Suppressor macrophage treated with lipopolysaccharide for 4 hours (primary cell): ENCODE data around the gene NDUFS5.
"Not testable (repeated sequence)": the region's sequence is repeated elsewhere in the genome, so short reads cannot be mapped to it uniquely, and the experiment has no call there.

Source experiments
- DNase-seq: peaks from one replicate; pipeline ENCODE4 v3.0.0-alpha.2; 2020

Gene NDUFS5

GRCh38 chr1:39026051-39026865 is at the start of gene NDUFS5:
Gene NDUFS5, plus strand, starts transcription at chr1:39026350. Its CDS starts 2,375 bp downstream, at chr1:39028725.
- peak; percentile 89 for DNase-seq

GRCh38 chr1:38977399-38978244 is 48.5 kb upstream of the NDUFS5 start:
- DNase-seq: not testable (repeated sequence)

- DNase-seq: not testable (repeated sequence)
Measured at GRCh38 chr1:38978245-38978542, 48.0 kb upstream of the NDUFS5 start.

DNA sequence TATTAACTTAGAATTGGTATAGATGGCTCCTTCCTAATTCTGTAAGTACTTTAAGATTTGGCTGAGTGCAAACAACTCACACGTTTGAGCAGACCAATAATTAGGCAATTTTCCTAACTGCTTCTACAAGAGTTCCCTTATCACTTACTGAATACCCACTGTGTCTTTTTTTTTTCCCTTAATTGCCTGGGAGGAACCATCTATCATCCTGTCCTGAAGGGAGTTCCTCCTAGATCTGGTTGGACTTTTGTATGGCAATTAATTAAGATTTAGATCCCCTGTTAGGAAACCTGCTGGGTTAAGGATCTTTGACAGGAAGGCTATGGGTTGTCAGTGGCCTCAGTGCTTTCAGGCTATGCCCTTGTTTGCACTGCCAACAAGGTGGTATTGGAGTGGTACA is 46.8 kb upstream of the NDUFS5 start:
- not testable (repeated sequence) for DNase-seq

GRCh38 chr1:38989979-38990378 is 36.2 kb upstream of the NDUFS5 start:
- no peak for DNase-seq

DNA sequence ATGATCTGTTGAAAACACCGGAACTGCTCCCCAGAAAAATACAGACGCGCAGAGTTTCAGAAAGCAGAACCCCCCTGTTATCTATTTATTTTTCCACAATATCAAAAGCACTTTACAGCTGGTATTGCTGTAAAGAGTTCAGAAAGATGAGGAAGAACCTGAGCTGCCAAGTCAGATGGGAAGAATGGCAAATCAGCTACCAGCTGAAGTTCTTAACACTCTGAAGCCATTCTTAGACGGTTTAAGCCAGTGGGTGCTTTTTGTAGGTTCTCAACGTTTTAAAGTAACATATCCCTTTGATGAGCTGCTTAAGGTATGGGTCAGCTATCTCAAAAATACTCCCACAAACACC is 35.8 kb upstream of the NDUFS5 start:
- peak; percentile 13 for DNase-seq

- DNase-seq: peak; percentile 98
Measured at GRCh38 chr1:38990738-38991637, 35.2 kb upstream of the NDUFS5 start, which contains the start of gene AKIRIN1. Gene AKIRIN1, plus strand, starts transcription at chr1:38991276. Its CDS starts 105 bp downstream, at chr1:38991381.

- peak; percentile 28 for DNase-seq
Measured at GRCh38 chr1:38991638-38992411, 34.3 kb upstream of the NDUFS5 start.

DNA sequence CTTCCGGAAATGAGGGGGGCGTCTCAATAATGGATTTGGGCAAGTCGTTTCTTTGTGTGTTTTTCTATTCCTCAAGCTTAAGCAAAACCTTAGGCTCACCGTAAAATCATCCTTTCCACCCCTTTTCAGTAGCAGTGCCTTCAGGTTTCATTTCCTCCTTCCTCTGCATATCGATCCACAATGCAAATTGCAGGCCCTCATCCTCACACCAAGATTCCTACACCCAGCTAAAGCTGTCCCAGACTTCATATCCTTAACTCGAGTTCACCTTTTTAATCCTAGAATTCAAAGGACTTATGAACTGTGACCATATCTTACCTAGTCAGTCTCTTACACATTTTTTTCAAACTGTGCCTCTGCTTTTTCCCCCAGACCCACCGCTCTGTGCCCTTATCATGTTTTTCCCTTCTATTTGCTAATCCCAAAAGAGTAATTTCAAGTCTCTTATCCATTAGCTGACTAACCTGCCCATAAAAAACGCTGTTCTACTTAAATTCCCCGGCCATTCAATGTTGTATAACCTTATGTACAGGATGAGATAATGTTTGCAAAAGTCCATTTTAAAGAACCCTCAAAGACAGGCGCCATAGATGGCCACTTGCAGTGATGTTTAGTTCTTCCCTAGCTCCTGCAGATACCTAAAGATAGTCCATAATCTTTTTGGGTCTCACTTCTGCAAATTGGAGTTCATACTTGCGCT is 33.6 kb upstream of the NDUFS5 start:
- DNase-seq: peak; percentile 45

DNA sequence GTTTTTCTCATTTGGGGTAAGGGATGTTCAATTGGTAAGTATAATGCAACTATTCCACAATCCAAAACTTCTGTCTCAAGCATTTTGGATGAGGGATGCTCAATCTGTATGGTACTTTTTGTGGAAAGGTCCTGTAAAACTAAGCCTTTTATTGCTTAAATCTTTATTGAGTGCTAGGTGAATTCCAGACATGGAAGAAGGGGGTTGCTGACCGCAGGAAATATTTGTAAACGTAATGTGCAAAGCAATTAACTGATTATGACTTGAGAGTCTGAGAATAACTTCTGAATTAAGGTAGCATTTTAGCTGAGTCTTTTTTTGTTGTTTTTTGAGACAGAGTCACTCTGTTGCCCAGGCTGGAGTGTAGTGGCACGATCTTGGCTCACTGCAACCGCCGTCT is 32.0 kb upstream of the NDUFS5 start:
- no peak for DNase-seq

DNA sequence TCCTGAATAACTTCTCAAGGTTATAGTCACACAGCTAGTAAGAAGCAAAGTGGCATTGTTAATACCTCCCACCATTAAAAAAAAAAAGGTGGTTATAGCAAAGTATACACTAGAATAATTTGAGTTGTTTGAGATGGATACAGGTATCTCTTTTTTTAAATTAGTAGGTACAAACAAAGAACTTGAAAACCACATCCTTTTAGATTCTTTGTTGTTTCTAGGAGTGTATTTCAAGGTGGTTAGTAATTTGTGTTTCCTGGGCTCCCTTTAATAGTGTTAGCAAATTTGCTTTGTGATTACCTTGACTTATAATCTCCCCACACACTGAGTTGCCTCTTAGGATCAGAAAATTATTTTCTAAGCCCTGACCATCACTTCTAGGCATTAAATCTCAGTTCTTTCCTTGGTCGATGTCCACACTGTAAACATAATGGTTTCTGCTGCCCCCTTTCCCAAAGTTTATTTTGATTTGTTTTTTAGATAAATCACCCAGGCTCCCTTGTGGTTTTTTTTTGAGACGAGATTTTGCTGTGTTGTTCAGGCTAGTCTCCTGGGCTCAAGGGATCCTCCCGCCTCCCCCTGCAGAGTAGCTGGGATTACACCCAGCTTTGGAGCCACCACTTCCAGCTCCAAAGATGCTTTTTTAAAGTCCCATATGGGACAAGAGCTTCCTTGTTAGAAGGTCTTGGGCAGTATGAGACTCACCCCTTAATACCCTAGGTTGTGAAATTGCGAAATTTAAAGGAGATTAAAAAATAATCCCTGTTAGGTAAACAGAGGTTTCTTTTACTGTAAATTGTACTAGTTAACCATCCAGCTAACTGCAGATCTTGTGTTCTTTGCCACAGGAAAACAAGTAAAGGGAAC is 28.9 kb upstream of the NDUFS5 start:
- no peak for DNase-seq

DNA sequence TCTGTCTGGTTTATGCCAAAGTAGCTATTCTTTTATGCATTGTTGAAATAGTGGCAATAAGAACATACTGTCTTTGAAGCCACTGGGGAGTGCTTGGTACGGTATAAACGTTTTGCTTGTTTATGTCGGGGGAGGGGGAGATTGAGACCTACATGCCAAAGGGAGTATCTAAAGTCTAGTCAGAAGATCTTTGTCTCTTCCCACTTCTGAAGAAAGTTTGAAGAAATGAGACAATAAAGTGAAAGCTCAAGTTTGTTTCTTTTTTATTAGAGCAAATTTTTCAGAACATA is 28.3 kb upstream of the NDUFS5 start:
- no peak for DNase-seq

DNA sequence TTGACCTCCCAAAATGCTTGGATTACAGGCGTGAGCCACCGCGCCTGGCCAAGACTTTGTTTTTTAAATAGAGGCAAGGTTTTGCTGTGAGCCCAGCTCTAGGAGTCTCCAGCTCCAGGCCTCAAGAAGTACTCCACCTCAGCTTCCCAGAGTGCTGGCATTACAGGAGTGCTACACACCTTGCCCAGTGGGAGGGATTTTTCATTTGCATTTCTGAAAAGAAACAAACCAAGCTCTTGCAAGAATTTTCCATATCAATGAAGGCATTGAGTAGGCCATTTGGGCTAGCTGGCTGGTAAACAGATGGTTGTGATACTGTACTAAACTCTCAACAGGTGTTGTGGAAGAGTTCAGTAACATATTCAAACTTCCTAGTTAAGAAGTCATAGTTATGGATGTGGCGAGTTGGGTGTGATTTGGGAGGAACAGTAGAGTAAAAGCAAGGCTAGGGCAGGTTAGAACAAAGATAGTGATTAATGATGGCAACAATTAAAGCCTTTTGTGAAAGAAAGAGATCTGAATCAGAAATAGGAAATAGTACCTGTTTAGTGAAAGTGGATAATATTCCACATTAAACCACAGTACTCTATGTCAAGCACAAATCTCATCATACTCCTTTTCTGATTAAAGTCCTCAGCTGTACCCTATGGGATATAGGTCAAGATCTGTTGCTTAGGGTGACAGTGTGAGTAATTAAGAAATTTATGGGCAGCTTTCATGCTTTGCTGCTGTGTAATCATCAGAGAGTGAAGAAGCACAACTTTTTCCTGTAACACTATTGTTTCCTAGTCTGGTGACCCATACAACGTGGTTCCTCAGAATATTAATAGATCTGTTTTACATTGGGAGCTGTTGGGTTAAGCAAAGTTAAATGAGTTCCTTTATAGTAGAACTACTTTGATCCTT is 24.4 kb upstream of the NDUFS5 start:
- DNase-seq: peak; percentile 22

- DNase-seq: peak; percentile 37
Measured at GRCh38 chr1:39003281-39003680, 22.9 kb upstream of the NDUFS5 start.

DNA sequence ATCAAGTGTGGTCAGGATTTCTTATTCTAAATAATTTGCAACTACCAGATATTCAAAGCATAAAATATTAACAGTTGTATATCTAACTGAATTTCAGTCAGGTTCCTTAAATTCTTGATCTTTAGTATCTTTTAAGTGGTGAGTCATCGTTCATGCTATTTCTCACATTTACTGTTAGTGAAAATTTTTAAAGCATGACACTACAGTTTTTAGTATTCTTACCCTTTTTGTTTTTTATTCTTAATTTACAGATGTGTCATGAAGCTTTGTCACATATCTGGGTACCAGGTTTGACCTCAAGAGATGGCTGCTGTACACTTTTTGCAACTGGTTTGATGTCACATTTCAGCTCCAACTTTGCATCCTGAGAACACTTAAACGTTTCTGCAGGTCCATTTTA is 22.4 kb upstream of the NDUFS5 start:
- DNase-seq: peak; percentile 32

GRCh38 chr1:39006287-39006686 is 19.9 kb upstream of the NDUFS5 start:
- DNase-seq: no peak

DNA sequence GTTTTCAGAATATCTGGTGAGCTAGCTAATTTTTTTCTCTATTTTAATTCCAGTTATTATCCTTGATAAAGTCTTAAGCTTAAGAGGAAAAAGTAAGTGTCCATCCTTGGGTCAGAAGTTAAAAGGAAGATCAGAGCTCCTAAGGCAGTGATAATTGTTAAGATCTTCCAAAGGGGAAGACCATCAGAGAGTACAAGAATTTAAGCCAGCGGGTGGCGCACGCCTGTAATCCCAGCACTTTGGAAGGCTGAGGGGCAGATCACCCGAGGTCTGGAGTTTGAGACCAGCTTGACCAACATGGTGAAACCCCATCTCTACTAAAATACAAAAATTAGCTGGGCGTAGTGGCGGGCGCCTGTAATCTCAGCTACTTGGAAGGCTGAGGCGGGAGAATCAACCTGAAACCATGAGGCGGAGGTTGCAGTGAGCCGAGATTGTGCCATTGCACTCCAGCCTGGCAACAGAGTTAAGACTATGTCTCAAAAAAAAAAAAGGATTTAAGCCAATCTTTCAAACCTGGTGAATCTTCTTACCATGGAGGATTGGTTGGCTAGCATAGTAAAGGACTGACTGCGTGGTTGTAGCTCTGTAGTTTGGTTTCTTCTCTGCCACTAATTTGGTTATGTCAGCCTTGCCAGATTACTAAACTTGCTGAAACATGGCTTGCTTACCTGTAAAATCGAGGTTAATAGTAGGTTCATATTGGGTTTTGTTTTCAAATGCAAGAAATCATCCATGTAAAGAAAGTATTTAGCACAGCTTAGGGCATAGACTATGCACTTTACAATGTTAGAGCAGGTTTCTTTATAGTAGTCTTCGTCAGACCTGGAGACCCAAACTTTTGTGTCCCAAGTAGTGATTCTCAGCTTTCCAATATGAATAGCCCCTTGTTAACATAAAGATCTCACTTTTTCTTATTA is 19.2 kb upstream of the NDUFS5 start:
- no peak for DNase-seq

DNA sequence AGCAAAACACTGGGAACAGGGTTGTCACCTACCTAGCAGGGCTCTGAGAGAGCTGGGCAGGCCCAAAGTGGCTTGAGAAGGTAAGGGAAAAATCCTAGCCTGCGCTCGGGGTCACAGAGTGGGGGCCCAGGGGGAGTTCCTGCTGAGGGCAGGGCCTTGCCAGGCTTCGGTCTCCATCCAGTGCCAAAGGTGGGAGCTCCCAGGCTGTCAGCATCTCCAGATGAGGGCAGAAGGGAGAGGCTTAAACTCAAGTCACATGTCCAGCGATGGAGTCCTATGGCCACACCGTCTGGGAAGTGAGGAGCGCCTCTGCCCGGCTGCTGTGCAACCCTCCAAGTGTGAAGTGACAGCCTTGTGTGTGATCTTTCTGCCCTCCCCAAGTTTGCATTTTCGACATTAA is 11.2 kb upstream of the NDUFS5 start:
- not testable (repeated sequence) for DNase-seq
